Hepatocyte (in vitro differentiated cells): ENCODE results near the gene MPND.

Source experiments
- CTCF ChIP-seq: fragments of 200-600 bp; sonication (generic); IDR thresholded peaks from 2 replicates; pipeline ENCODE4 v1.5.1; 2016; ENCODE audit warnings: antibody characterized with exemption, mild to moderate bottlenecking; ENCODE audit not compliant: poor library complexity
- EZH2 ChIP-seq: fragments of 200-600 bp; sonication (generic); IDR thresholded peaks from 2 replicates; pipeline ENCODE4 v1.6.1; 2016; ENCODE audit warnings: antibody characterized with exemption, mild to moderate bottlenecking, borderline replicate concordance
- EZH2phosphoT487 ChIP-seq: fragments of 200-600 bp; sonication (generic); IDR thresholded peaks from one replicate; pipeline ENCODE4 v1.6.1; 2018; ENCODE audit warnings: antibody characterized with exemption, mild to moderate bottlenecking, low read depth, moderate library complexity; ENCODE audit not compliant: unreplicated experiment, severe bottlenecking

DNA sequence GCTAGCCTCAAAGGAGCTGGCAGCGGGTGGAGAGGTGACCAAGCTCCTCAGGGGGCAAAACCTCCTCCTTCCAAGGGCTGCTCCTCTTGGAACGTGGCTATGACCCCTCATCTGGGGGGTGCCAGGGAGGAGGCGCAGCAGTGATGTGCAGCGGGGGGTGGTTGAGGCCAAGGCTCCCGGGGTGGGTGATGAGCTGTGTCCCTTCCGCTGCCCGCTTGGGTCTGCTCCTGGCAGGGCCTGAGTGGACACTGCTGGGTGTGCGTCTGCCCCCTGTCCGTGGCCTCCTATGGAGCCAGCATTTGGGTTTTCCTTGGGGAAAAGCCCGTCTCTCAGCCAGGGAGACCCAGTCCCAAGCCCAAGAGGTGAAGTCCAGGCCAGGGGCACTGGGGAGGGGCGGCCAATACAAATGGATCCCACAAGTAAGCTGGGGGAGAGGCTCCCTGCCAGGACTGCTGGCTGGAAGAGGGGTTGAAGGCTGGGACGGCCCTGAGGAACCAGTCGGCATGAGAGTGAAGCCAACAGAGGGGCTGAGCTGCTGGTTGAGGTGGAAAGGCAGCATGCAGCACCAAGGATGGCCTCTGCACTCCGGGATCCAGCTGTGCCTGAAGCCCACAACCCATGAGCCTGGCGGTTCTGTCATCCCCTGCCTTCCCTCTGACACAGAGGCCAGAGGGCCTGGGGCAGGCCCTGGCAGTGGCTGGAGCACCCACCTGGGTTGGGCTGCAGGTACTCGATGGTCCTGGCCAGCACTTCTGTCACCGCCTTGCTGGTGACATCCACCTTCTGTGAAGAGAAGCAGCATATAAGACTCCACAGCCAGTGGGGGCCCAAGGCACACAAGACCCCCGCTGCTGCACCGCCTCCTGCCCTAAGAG is 22.7 kb downstream of the MPND start:
- TF ChIP-seq EZH2 (no peak), CTCF (no peak), EZH2phosphoT487 (no peak)
